ENCODE measurements around the gene SNX30. TPM values are rescaled to one million over a fixed set of nuclear protein-coding genes. Genes with fewer than 3 reads are reported as not detected.

The SNX30 gene
- polyA plus RNA-seq, 2 donors = 1.0 to 3.1 TPM

DNA sequence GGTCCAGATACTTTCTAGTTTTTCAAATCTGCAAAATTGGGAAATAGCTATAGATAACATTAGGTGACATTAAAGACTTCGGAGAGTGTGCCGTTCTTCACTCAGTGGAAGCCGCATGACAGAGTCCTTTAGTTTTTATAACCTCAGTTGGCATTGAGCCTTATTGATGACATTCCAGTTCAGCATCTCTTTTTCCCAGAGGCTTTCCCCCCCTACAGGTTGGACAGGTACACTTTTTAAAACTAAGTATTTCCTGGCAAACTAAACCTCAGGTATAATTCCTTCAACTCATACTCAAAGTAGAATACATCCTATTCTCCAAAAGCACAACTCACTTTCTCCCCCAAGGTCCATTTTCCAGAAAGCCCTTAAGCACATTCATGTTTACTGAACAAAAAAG, 81.4 kb downstream of the SNX30 start:
- Histone ChIP-seq H3K4me1 (ENCODE audit: control insufficient read depth in 2 of 2, insufficient read depth in 2 of 2, low read length in 1 of 2) (peaks cover 0 to 4% of the 10 kb centered on the region in 2 donors), H3K4me3 (ENCODE audit: low read depth in 1 of 2, low read length in 2 of 2) (no peak overlapping the region), H3K9me3 (ENCODE audit: control insufficient read depth in 2 of 2, insufficient read depth in 1 of 2, low read depth in 1 of 2, low read length in 1 of 2) (no peaks in the 10 kb centered on the region), H3K36me3 (ENCODE audit: control insufficient read depth in 2 of 2, insufficient read depth in 2 of 2, low read length in 1 of 2) (peaks cover 2 to 5% of the 10 kb centered on the region in 2 donors), H3K27ac (ENCODE audit: low read depth in 2 of 2, low read length in 1 of 2) (peak overlapping the region in 1 of 2 donors; percentile 57), H3K27me3 (ENCODE audit: control insufficient read depth in 1 of 2, insufficient read depth in 2 of 2, low read length in 2 of 2) (no peaks in the 10 kb centered on the region)
- 87 to 89% methylated on average over 3 of the region's 3 CpGs for WGBS, 2 donors

DNA sequence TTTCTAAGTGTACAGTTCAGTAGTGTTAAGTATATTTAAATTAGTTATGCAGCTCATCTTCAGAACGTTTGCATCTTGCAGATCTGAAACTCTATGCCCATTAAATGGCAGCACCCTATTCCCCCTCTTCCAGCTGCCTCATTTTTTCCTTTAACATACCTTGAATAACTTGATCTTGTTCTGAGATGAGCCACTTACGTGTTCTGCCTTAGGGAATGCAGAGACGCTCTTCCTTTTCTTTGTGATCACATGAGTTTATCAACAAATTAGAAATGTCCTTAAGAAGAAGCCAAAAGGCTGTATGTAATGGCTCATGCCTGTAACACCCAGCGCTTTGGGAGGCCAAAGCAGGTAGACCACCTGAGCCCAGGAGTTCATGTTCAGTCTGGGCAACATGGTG, 82.5 kb downstream of the SNX30 start:
- 92 to 94% methylated on average over 4 of the region's 4 CpGs for WGBS, 2 donors
- H3K4me1 ChIP-seq (ENCODE audit: control insufficient read depth in 2 of 2, insufficient read depth in 2 of 2, low read length in 1 of 2) = peaks cover 0 to 4% of the 10 kb centered on the region in 2 donors
- no peak overlapping the region for H3K4me3 ChIP-seq (ENCODE audit: low read depth in 1 of 2, low read length in 2 of 2)
- H3K27me3 ChIP-seq (ENCODE audit: control insufficient read depth in 1 of 2, insufficient read depth in 2 of 2, low read length in 2 of 2) = no peaks in the 10 kb centered on the region
- no peak overlapping the region for H3K27ac ChIP-seq (ENCODE audit: low read depth in 2 of 2, low read length in 1 of 2)
- H3K36me3 ChIP-seq (ENCODE audit: control insufficient read depth in 2 of 2, insufficient read depth in 2 of 2, low read length in 1 of 2) = peaks cover 2 to 5% of the 10 kb centered on the region in 2 donors
- no peaks in the 10 kb centered on the region for H3K9me3 ChIP-seq (ENCODE audit: control insufficient read depth in 2 of 2, insufficient read depth in 1 of 2, low read depth in 1 of 2, low read length in 1 of 2)

DNA sequence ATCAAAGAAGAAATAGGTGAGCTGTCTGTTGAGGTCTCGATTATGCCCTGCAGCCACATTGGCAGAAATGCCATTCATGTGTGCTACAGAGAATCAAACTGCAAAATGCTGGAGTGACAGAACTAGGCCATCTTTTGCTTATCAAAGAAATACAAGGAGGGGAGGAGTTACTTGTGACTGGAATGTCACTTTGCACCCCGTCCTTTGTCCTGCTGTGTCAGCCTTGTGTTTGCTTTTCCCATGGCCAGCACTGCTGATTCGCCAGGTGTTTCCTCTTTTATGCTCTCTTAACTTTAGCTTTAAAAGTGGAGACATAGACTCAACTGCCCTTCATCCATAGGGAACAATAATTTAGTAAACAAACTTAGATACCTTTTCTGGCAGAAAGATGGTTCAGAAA, 85.8 kb downstream of the SNX30 start:
- H3K9me3 ChIP-seq (ENCODE audit: control insufficient read depth in 2 of 2, insufficient read depth in 1 of 2, low read depth in 1 of 2, low read length in 1 of 2) = no peaks in the 10 kb centered on the region
- H3K36me3 ChIP-seq (ENCODE audit: control insufficient read depth in 2 of 2, insufficient read depth in 2 of 2, low read length in 1 of 2) = peaks cover 5 to 7% of the 10 kb centered on the region in 2 donors
- no peak overlapping the region for H3K4me3 ChIP-seq (ENCODE audit: low read depth in 1 of 2, low read length in 2 of 2)
- WGBS, 2 donors = 63 to 77% methylated on average over 3 of the region's 3 CpGs
- H3K4me1 ChIP-seq (ENCODE audit: control insufficient read depth in 2 of 2, insufficient read depth in 2 of 2, low read length in 1 of 2) = peaks cover 0 to 2% of the 10 kb centered on the region in 2 donors
- no peak overlapping the region for H3K27ac ChIP-seq (ENCODE audit: low read depth in 2 of 2, low read length in 1 of 2)
- H3K27me3 ChIP-seq (ENCODE audit: control insufficient read depth in 1 of 2, insufficient read depth in 2 of 2, low read length in 2 of 2) = no peaks in the 10 kb centered on the region

DNA sequence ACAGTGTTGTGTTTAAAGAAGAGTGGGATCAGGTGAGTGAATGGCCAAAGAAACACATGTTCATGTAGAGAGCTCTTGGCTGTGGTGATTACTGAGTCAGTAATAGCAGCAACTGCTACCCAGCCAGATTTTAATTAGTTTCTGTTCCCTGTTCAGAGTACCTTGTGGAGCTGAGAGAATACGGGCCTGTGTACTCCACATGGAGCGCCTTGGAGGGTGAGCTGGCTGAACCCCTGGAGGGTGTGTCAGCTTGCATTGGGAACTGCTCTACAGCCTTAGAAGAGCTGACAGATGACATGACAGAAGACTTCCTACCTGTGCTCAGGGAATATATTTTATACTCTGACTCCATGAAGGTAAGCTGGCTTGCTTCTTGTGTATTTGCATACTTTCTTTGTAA, 87.8 kb downstream of the SNX30 start:
- Histone ChIP-seq H3K4me1 (ENCODE audit: control insufficient read depth in 2 of 2, insufficient read depth in 2 of 2, low read length in 1 of 2) (no peaks in the 10 kb centered on the region), H3K4me3 (ENCODE audit: low read depth in 1 of 2, low read length in 2 of 2) (no peak overlapping the region), H3K9me3 (ENCODE audit: control insufficient read depth in 2 of 2, insufficient read depth in 1 of 2, low read depth in 1 of 2, low read length in 1 of 2) (no peaks in the 10 kb centered on the region), H3K36me3 (ENCODE audit: control insufficient read depth in 2 of 2, insufficient read depth in 2 of 2, low read length in 1 of 2) (peaks cover 5 to 7% of the 10 kb centered on the region in 2 donors), H3K27me3 (ENCODE audit: control insufficient read depth in 1 of 2, insufficient read depth in 2 of 2, low read length in 2 of 2) (no peaks in the 10 kb centered on the region), H3K27ac (ENCODE audit: low read depth in 2 of 2, low read length in 1 of 2) (no peak overlapping the region)
- 93 to 99% methylated on average over 2 of the region's 2 CpGs for WGBS, 2 donors

DNA sequence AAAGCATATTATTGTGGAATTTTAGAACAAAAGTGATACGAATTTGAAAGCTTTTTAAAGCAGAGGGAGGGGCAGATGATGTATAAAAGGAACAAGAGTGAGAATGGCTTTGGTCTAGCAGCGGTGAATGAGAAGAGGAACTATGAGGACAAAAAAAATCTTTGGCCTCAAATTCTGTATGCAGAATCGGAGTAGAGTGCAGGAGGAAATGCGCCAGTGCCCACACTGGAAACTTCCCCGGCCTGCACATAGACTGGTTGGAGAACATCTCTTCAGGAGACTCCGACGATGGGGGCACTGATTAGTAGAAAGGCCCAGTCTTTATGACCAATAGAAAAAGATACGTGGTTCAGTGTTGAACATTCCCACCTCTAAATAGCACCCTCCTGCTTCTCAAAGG, 88.8 kb downstream of the SNX30 start:
- 91 to 93% methylated on average over 8 of the region's 8 CpGs for whole genome bisulfite sequencing, 2 donors
- Histone ChIP-seq H3K4me3 (ENCODE audit: low read depth in 1 of 2, low read length in 2 of 2) (no peak overlapping the region), H3K4me1 (ENCODE audit: control insufficient read depth in 2 of 2, insufficient read depth in 2 of 2, low read length in 1 of 2) (no peaks in the 10 kb centered on the region), H3K27me3 (ENCODE audit: control insufficient read depth in 1 of 2, insufficient read depth in 2 of 2, low read length in 2 of 2) (no peaks in the 10 kb centered on the region), H3K27ac (ENCODE audit: low read depth in 2 of 2, low read length in 1 of 2) (no peak overlapping the region), H3K36me3 (ENCODE audit: control insufficient read depth in 2 of 2, insufficient read depth in 2 of 2, low read length in 1 of 2) (peaks cover 5 to 7% of the 10 kb centered on the region in 2 donors), H3K9me3 (ENCODE audit: control insufficient read depth in 2 of 2, insufficient read depth in 1 of 2, low read depth in 1 of 2, low read length in 1 of 2) (no peaks in the 10 kb centered on the region)

DNA sequence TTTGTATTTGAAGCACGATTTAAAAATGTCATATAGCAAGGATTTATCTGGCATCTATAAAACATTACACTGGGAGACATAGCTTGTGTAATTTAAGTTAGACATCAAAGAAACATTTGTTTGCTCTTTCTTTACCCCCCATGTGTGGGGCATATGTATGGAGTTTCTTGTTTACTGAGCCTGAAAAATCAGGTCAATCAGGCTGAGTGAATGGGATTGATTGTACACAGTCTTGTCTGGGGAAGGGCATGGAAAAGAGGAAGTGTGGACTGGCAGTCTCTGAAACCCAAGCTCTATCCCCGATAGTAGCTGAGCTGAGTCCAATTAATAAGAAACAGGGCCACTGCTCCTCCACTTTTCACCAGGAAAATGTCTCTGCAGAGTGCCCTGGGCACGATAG, 90.7 kb downstream of the SNX30 start:
- Histone ChIP-seq H3K4me3 (ENCODE audit: low read depth in 1 of 2, low read length in 2 of 2) (no peak overlapping the region), H3K27me3 (ENCODE audit: control insufficient read depth in 1 of 2, insufficient read depth in 2 of 2, low read length in 2 of 2) (no peaks in the 10 kb centered on the region), H3K4me1 (ENCODE audit: control insufficient read depth in 2 of 2, insufficient read depth in 2 of 2, low read length in 1 of 2) (no peaks in the 10 kb centered on the region), H3K9me3 (ENCODE audit: control insufficient read depth in 2 of 2, insufficient read depth in 1 of 2, low read depth in 1 of 2, low read length in 1 of 2) (no peaks in the 10 kb centered on the region), H3K27ac (ENCODE audit: low read depth in 2 of 2, low read length in 1 of 2) (no peak overlapping the region), H3K36me3 (ENCODE audit: control insufficient read depth in 2 of 2, insufficient read depth in 2 of 2, low read length in 1 of 2) (peaks cover 2 to 7% of the 10 kb centered on the region in 2 donors)
- 71 to 73% methylated on average over 3 of the region's 3 CpGs for WGBS, 2 donors

DNA sequence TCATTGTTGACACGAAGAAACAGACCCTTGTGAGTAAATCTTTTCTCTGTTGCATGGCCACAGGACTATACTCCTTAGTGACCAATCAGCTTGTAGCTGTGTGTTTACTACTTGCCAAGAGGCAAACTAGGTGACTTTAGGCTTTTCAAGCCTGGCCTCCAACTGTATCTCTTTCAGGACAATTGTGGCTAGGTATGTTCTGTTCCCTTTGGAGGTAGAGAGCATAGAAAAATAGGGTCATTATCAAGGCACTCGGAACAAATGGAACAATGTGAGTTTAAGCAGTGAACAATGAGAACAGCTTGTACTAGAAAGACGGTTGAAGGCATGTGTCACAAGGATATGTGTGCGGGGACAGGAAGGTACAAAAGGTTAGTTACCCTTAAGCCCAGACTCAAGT, 92.0 kb downstream of the SNX30 start:
- Histone ChIP-seq H3K9me3 (ENCODE audit: control insufficient read depth in 2 of 2, insufficient read depth in 1 of 2, low read depth in 1 of 2, low read length in 1 of 2) (no peaks in the 10 kb centered on the region), H3K4me1 (ENCODE audit: control insufficient read depth in 2 of 2, insufficient read depth in 2 of 2, low read length in 1 of 2) (no peaks in the 10 kb centered on the region), H3K27me3 (ENCODE audit: control insufficient read depth in 1 of 2, insufficient read depth in 2 of 2, low read length in 2 of 2) (no peaks in the 10 kb centered on the region), H3K4me3 (ENCODE audit: low read depth in 1 of 2, low read length in 2 of 2) (no peak overlapping the region), H3K27ac (ENCODE audit: low read depth in 2 of 2, low read length in 1 of 2) (no peak overlapping the region), H3K36me3 (ENCODE audit: control insufficient read depth in 2 of 2, insufficient read depth in 2 of 2, low read length in 1 of 2) (peaks cover 0 to 6% of the 10 kb centered on the region in 2 donors)
- 85 to 91% methylated on average over 4 of the region's 4 CpGs for WGBS, 2 donors

DNA sequence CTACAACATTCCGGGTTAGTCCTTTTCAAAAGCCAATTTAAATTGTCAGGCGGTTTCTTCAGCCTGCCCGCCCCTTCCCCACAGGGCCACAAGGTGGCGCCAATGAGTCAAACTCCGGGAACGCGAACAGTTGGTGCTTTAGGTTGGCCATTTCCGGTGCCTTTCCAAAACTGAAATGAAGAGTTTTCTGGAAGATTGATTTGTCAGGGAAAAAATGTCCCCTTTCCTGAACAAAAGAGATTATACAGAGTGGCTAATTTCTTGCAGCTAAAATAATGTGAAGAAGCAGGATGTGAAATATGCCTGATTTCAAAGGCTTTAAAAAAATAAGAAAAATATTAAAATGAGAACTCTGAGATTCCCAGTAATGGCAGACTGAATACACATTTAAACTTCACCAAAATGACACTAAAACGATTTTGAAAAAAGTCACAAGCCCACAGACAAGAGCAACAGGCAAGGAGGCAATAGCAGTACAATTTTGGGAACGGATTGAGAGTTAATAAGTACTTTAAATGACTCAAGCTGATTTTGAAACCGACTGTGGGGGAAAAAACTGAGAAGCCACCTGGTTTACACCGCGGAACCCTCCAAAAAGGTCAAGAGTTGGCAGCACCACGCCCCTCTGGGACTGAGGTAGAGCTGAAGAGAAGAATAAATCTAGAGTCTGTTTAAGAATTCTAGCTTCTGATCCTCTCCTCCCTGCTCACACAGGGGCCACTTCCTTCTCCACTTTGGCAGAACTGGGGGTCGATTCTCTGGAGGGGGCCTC, 94.4 kb downstream of the SNX30 start:
- H3K4me1 ChIP-seq (ENCODE audit: control insufficient read depth in 2 of 2, insufficient read depth in 2 of 2, low read length in 1 of 2) = peaks cover 0 to 2% of the 10 kb centered on the region in 2 donors
- H3K9me3 ChIP-seq (ENCODE audit: control insufficient read depth in 2 of 2, insufficient read depth in 1 of 2, low read depth in 1 of 2, low read length in 1 of 2) = no peaks in the 10 kb centered on the region
- WGBS, 2 donors = 31 to 32% methylated on average over 15 of the region's 15 CpGs
- no peak overlapping the region for H3K4me3 ChIP-seq (ENCODE audit: low read depth in 1 of 2, low read length in 2 of 2)
- H3K27ac ChIP-seq (ENCODE audit: low read depth in 2 of 2, low read length in 1 of 2) = no peak overlapping the region
- H3K27me3 ChIP-seq (ENCODE audit: control insufficient read depth in 1 of 2, insufficient read depth in 2 of 2, low read length in 2 of 2) = no peaks in the 10 kb centered on the region
- H3K36me3 ChIP-seq (ENCODE audit: control insufficient read depth in 2 of 2, insufficient read depth in 2 of 2, low read length in 1 of 2) = peaks cover 0 to 2% of the 10 kb centered on the region in 2 donors

DNA sequence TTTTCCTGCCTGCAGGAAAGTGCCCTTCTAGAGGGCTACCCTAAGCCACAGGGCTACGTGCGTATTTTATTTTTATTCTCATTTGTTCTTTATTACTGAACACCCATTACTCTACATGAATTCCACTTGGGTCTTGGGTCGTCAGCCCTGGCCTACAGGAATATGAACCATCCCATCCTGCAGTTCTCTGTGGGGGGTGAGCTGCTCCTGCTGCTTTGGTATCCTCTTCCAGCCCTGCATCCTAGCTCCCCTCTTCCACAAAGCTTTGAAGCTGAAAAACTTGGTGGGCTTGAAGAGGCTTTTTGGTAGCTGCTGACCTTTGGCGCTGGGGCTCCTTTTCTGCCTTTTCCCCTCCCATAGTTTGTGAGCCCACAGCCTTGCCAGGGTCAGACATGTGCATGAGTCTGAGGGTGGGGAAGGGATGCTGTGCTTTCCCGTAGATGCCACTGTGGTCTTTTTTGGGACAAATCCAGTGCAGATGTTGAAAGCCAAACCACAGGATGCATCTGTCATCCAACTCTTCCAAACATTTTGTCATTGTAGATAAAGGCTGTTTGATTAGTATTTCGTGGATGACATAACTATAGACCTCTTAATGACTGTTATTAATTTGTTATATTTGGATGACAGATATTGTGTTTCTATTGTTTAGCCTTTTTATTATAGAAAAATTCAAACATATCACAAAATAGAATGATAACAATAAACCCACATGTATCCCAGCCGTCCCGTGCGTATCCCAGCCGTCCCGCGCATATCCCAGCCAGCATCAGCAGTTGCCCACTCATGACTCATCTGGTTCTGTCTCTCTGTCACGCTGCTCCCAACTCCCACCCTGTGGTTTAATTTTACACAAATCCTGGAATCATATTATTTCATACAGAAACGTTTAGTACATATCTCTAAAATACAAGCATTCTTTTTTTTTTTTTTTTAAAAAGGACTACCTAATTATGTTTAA, 96.2 kb downstream of the SNX30 start:
- H3K4me3 ChIP-seq (ENCODE audit: low read depth in 1 of 2, low read length in 2 of 2) = no peak overlapping the region
- peaks cover 0 to 2% of the 10 kb centered on the region in 2 donors for H3K4me1 ChIP-seq (ENCODE audit: control insufficient read depth in 2 of 2, insufficient read depth in 2 of 2, low read length in 1 of 2)
- no peaks in the 10 kb centered on the region for H3K27me3 ChIP-seq (ENCODE audit: control insufficient read depth in 1 of 2, insufficient read depth in 2 of 2, low read length in 2 of 2)
- H3K27ac ChIP-seq (ENCODE audit: low read depth in 2 of 2, low read length in 1 of 2) = no peak overlapping the region
- no peaks in the 10 kb centered on the region for H3K9me3 ChIP-seq (ENCODE audit: control insufficient read depth in 2 of 2, insufficient read depth in 1 of 2, low read depth in 1 of 2, low read length in 1 of 2)
- 69 to 72% methylated on average over 14 of the region's 14 CpGs for WGBS, 2 donors
- peaks cover 0 to 2% of the 10 kb centered on the region in 2 donors for H3K36me3 ChIP-seq (ENCODE audit: control insufficient read depth in 2 of 2, insufficient read depth in 2 of 2, low read length in 1 of 2)

Measured in esophagus (tissue), 2 donors.